Liver (tissue), 3 donors: ENCODE measurements around the gene C1QTNF12.

ENCODE experiments used
- FOXA1 ChIP-seq: IDR thresholded peaks from 2 replicates; pipeline ENCODE4 v1.6.1; 2016; ENCODE audit warnings: antibody characterized with exemption
- JUND ChIP-seq, 2 donors: IDR thresholded peaks; 2 replicates each; pipeline ENCODE4 v1.6.1; 2016; ENCODE audit warnings: antibody characterized with exemption in 2 of 2
- RAD21 ChIP-seq, 2 donors: IDR thresholded peaks; 2 replicates each; pipeline ENCODE4 v1.6.1; 2016; ENCODE audit warnings: antibody characterized with exemption in 2 of 2, mild to moderate bottlenecking in 2 of 2
- SP1 ChIP-seq: IDR thresholded peaks from 2 replicates; pipeline ENCODE4 v1.6.1; 2018; ENCODE audit warnings: antibody characterized with exemption, mild to moderate bottlenecking
- TAF1 ChIP-seq: conservative IDR thresholded peaks from 2 replicates; pipeline ENCODE4 v1.6.1; 2016; ENCODE audit warnings: antibody characterized with exemption, mild to moderate bottlenecking
- YY1 ChIP-seq: IDR thresholded peaks from 2 replicates; pipeline ENCODE4 v1.6.1; 2016; ENCODE audit warnings: antibody characterized with exemption, mild to moderate bottlenecking
- TF ChIP-seq, protein P1 (sequence below): IDR thresholded peaks from 2 replicates; pipeline ENCODE4 v1.6.1; 2016; ENCODE audit warnings: antibody characterized with exemption
- TF ChIP-seq, protein P2 (sequence below): fragments of 150-350 bp; IDR thresholded peaks from 2 replicates; pipeline ENCODE4 v1.5.1; 2017; ENCODE audit warnings: improper control_type of control experiment, low read depth, low read length; ENCODE audit not compliant: missing input control
- donor health status: healthy.
- donor health status: healthy.

DNA sequence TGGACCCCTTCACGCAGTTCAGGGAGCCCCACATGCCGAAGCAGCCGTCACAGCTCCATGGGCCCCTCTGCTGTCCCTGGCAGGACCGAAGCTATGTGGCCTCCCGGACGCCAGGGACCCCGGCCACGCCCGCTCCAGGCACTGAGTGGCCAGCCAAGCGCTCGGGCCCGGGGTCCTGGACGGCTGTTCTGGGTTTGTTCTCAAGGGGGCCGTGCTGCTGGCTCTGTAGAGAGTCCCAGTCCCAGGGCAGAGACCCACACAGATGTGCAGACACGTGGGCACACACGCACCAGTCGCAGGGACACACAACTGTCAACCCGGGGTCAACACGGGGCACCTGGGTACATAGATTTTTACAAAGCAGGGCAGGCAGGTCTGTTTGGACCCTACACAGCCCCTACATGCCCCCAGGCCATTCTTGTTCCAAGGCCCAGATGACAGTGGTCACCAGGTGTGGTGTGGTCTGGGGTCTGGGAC is 7.8 kb downstream of the C1QTNF12 start:
- TF ChIP-seq TAF1, result no peak
- TF ChIP-seq, protein P1, sequence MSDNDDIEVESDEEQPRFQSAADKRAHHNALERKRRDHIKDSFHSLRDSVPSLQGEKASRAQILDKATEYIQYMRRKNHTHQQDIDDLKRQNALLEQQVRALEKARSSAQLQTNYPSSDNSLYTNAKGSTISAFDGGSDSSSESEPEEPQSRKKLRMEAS, result no peak
- TF ChIP-seq, protein P2, sequence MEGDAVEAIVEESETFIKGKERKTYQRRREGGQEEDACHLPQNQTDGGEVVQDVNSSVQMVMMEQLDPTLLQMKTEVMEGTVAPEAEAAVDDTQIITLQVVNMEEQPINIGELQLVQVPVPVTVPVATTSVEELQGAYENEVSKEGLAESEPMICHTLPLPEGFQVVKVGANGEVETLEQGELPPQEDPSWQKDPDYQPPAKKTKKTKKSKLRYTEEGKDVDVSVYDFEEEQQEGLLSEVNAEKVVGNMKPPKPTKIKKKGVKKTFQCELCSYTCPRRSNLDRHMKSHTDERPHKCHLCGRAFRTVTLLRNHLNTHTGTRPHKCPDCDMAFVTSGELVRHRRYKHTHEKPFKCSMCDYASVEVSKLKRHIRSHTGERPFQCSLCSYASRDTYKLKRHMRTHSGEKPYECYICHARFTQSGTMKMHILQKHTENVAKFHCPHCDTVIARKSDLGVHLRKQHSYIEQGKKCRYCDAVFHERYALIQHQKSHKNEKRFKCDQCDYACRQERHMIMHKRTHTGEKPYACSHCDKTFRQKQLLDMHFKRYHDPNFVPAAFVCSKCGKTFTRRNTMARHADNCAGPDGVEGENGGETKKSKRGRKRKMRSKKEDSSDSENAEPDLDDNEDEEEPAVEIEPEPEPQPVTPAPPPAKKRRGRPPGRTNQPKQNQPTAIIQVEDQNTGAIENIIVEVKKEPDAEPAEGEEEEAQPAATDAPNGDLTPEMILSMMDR, result no peak
- no peak for TF ChIP-seq SP1
- TF ChIP-seq RAD21 (IDR thresholded peaks at IDR 0.05), result no peak
- TF ChIP-seq YY1, result no peak
- no peak for TF ChIP-seq FOXA1
- no peak for TF ChIP-seq JUND (IDR thresholded peaks at IDR 0.05)
